Measurements from ENCODE around the gene TRIM47. TPM values are rescaled to one million over a fixed set of nuclear protein-coding genes. Genes with fewer than 3 reads are reported as not detected.

The TRIM47 gene
- total and polyA plus RNA-seq, 2 of the 13 experiments (the other 11 are each of a cell fraction or from before 2014, with no cell fraction given), result 33.5 to 82.0 TPM

- peak; percentile 91; the same call in 1 of the 2 replicates for TF ChIP-seq ZBTB43 (CRISPR knock-in tag; conservative IDR thresholded peaks at IDR 0.05)
- TF ChIP-seq YY1 (IDR thresholded peaks at IDR 0.05; ENCODE audit: insufficient read depth, insufficient replicate concordance, low read depth, low read length), result peak; percentile 84
- TF ChIP-seq GATA4 (IDR thresholded peaks at IDR 0.05; ENCODE audit: borderline replicate concordance, low read depth), result peak; percentile 78
- no peak; the same call in 1 of the 2 replicates for TF ChIP-seq ZNF24 (IDR thresholded peaks at IDR 0.05)
- TF ChIP-seq ZNF678 (CRISPR knock-in tag; IDR thresholded peaks at IDR 0.05), result peak; percentile 59; the same call in 1 of the 2 replicates
- TF ChIP-seq THAP11 (CRISPR knock-in tag; IDR thresholded peaks at IDR 0.05), result peak; percentile 88
- peak; percentile 93 for TF ChIP-seq ZNF644 (CRISPR knock-in tag; IDR thresholded peaks at IDR 0.05; ENCODE audit: low read depth)
- TF ChIP-seq ZBTB8A (CRISPR knock-in tag; IDR thresholded peaks at IDR 0.05; ENCODE audit: borderline replicate concordance, low read depth), result peak; percentile 43; the same call in 1 of the 2 replicates
- no peak for TF ChIP-seq ZNF382 (CRISPR knock-in tag; IDR thresholded peaks at IDR 0.05; ENCODE audit: borderline replicate concordance)
- peak; percentile 46; the same call in 1 of the 2 replicates for TF ChIP-seq ZNF367 (CRISPR knock-in tag; IDR thresholded peaks at IDR 0.05; ENCODE audit: borderline replicate concordance)
- TF ChIP-seq POLR2AphosphoS2 (IDR thresholded peaks at IDR 0.05; ENCODE audit: low read depth, low read length), result peak; percentile 86; the same call in 1 of the 2 replicates
- peak; percentile 95 for TF ChIP-seq IKZF5 (CRISPR knock-in tag; IDR thresholded peaks at IDR 0.05)
- no peak; the same call in 1 of the 2 replicates for TF ChIP-seq MEIS1 (CRISPR knock-in tag; IDR thresholded peaks at IDR 0.05; ENCODE audit: borderline replicate concordance)
- TF ChIP-seq ETV6 (CRISPR knock-in tag; conservative IDR thresholded peaks at IDR 0.05), result no peak
- no peak for TF ChIP-seq ZNF615 (CRISPR knock-in tag; IDR thresholded peaks at IDR 0.05; ENCODE audit: borderline replicate concordance)
- no peak for TF ChIP-seq NFE2 (CRISPR knock-in tag; IDR thresholded peaks at IDR 0.05)
- TF ChIP-seq ZNF33B (CRISPR knock-in tag; IDR thresholded peaks at IDR 0.05), result peak; percentile 70; the same call in 1 of the 2 replicates
- peak; percentile 54; the same call in 1 of the 2 replicates for TF ChIP-seq KLF12 (CRISPR knock-in tag; IDR thresholded peaks at IDR 0.05; ENCODE audit: borderline replicate concordance)
- no peak for TF ChIP-seq NONO (IDR thresholded peaks at IDR 0.05)
- TF ChIP-seq NONO (CRISPR knock-in tag; conservative IDR thresholded peaks at IDR 0.05), result peak; percentile 99
- peak; percentile 38; the same call in 1 of the 2 replicates for TF ChIP-seq RNF219 (CRISPR knock-in tag; IDR thresholded peaks at IDR 0.05)
These were observed 2.0 kb downstream of the TRIM47 start (continued) for GRCh38 chr17:75876190-75876937.

Data from HepG2 (cell line).